ENCODE results near the gene CKMT2. TPM values are rescaled to one million over a fixed set of nuclear protein-coding genes. Genes with fewer than 3 reads are reported as not detected.

Gene CKMT2
- total and polyA plus RNA-seq, 2 experiments from 2014 or later = 2.9 to 8.2 TPM

DNA sequence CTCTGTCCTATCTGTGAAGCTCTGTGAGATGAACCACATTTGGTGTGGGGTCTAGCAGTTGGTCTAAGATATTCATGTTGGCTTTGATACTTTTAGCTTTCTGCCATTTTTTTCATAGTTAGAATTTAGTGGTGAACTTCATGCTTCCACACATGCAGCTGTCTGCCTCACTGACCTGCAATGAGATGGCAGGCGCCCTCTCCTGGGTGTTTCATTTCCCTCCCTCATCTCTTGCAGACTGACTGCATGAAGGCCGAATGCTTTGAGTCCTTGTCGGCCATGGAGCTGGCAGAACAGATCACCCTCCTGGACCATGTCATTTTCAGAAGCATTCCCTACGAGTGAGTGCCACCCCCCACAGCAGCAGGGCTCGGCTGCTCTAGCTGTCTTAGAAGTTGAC lies 26.1 kb upstream of the CKMT2 start:
- Histone ChIP-seq H4K20me1 (replicated peaks; ENCODE audit: insufficient read depth) (peaks cover 4% of the 10 kb centered on the region; the same call in 1 of the 2 replicates), H2AFZ (no peak overlapping the region), H3K27me3 (ENCODE audit: insufficient read depth) (no peaks in the 10 kb centered on the region), H3K27ac (ENCODE audit: low read depth) (no peak overlapping the region), H3K36me3 (ENCODE audit: insufficient read depth) (no peaks in the 10 kb centered on the region), H3F3A (replicated peaks; ENCODE audit: low read depth) (no peaks in the 10 kb centered on the region), H3K9me2 (ENCODE audit: insufficient read depth) (no peaks in the 10 kb centered on the region), H3K4me2 (no peak overlapping the region), H3K79me2 (replicated peaks; ENCODE audit: insufficient read depth) (no peaks in the 10 kb centered on the region), H3K4me3 (no peak overlapping the region), H3K4me1 (ENCODE audit: insufficient read depth) (no peaks in the 10 kb centered on the region)
- TF ChIP-seq ZNF331 (CRISPR knock-in tag; IDR thresholded peaks at IDR 0.05; ENCODE audit: low read depth) = no peak
- peak; percentile 49 to 74 for TF ChIP-seq CTCF (conservative IDR thresholded peaks at IDR 0.05; ENCODE audit: low read depth in 2 of 2)
- H3K4me3 Mint-ChIP-seq = no peak overlapping the region
- H3K4me1 Mint-ChIP-seq = no peaks in the 10 kb centered on the region
- peak; percentile 72 for DNase-seq (ENCODE audit: low spot score)
- no peaks in the 10 kb centered on the region for H3K27me3 Mint-ChIP-seq (ENCODE audit: insufficient read depth, low read depth, poor library complexity)
- no peaks in the 10 kb centered on the region for H3K9me3 Mint-ChIP-seq
- no peaks in the 10 kb centered on the region for H3K36me3 Mint-ChIP-seq (ENCODE audit: low read depth)
- ATAC-seq = peak; percentile 87
- no peak overlapping the region for H3K27ac Mint-ChIP-seq

DNA sequence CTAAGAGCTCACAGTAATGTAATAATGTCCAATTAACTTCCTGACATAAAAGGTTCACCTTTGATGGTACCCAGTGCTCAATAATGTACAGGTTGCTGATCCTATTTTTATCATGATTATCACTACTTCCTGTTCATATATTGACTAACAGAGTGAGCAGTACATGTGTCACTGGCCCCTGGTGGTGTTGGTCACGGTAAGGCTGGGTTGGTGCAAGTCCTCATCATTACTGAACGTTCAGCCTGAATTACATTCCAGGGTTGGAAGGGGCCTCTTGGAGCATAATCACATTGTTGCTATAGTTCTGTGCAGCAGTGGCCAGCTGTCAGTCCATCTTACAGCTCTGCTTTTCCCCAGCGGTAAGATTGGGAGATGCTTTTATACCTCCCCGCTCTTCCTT lies 24.2 kb upstream of the CKMT2 start:
- peaks cover 2% of the 10 kb centered on the region for H3K27me3 Mint-ChIP-seq (ENCODE audit: insufficient read depth, low read depth, poor library complexity)
- H2AFZ ChIP-seq = no peak overlapping the region
- H4K20me1 ChIP-seq (replicated peaks; ENCODE audit: insufficient read depth) = peaks cover 4% of the 10 kb centered on the region; the same call in 1 of the 2 replicates
- H3K79me2 ChIP-seq (replicated peaks; ENCODE audit: insufficient read depth) = no peaks in the 10 kb centered on the region
- no peak overlapping the region for H3K27ac ChIP-seq (ENCODE audit: low read depth)
- H3K4me2 ChIP-seq = no peak overlapping the region
- no peaks in the 10 kb centered on the region for H3K9me3 Mint-ChIP-seq
- ATAC-seq = no peak
- H3K27me3 ChIP-seq (ENCODE audit: insufficient read depth) = no peaks in the 10 kb centered on the region
- H3K4me3 Mint-ChIP-seq = no peak overlapping the region
- no peaks in the 10 kb centered on the region for H3K36me3 Mint-ChIP-seq (ENCODE audit: low read depth)
- H3K4me1 ChIP-seq (ENCODE audit: insufficient read depth) = no peaks in the 10 kb centered on the region
- no peak overlapping the region for H3K27ac Mint-ChIP-seq
- H3K4me3 ChIP-seq = no peak overlapping the region
- no peaks in the 10 kb centered on the region for H3K36me3 ChIP-seq (ENCODE audit: insufficient read depth)
- no peaks in the 10 kb centered on the region for H3K9me2 ChIP-seq (ENCODE audit: insufficient read depth)
- no peaks in the 10 kb centered on the region for H3K4me1 Mint-ChIP-seq
- H3F3A ChIP-seq (replicated peaks; ENCODE audit: low read depth) = no peaks in the 10 kb centered on the region
- no peak for DNase-seq (ENCODE audit: low spot score)
- TF ChIP-seq ETS1 (IDR thresholded peaks at IDR 0.05) (no peak), POLR2AphosphoS5 (IDR thresholded peaks at IDR 0.05; ENCODE audit: low read depth) (no peak), REST (IDR thresholded peaks at IDR 0.05; ENCODE audit: unreplicated experiment) (no peak), ZNF114 (CRISPR knock-in tag; IDR thresholded peaks at IDR 0.05) (no peak), CREB1 (CRISPR knock-in tag; IDR thresholded peaks at IDR 0.05; ENCODE audit: low read depth) (no peak), EZH2 (IDR thresholded peaks at IDR 0.05; ENCODE audit: low read depth, unreplicated experiment) (no peak), ZNF331 (CRISPR knock-in tag; IDR thresholded peaks at IDR 0.05; ENCODE audit: low read depth) (no peak), STAT1 (IDR thresholded peaks at IDR 0.05; ENCODE audit: unreplicated experiment) (no peak), CTCF (conservative IDR thresholded peaks at IDR 0.05; ENCODE audit: low read depth in 2 of 2) (no peak), JUNB (IDR thresholded peaks at IDR 0.05; ENCODE audit: unreplicated experiment) (no peak)

Data from GM23338 (cell line).